Cerebellar nuclear complex (tissue), 1 donor: ENCODE results near the gene OR11H6.
"Not testable (repeated sequence)": the region's sequence is repeated elsewhere in the genome, so short reads cannot be mapped to it uniquely, and the experiment has no call there.

ENCODE experiments used
- DNase-seq, 2 experiments: peaks; one replicate each; lab custom pipeline; 2025; lab: John Stamatoyannopoulos, UW

OR11H6 gene

GRCh38 chr14:20264361-20264760 is 40.9 kb downstream of the OR11H6 start:
- not testable (repeated sequence) for DNase-seq

- DNase-seq, result no peak
These were observed 50.6 kb downstream of the OR11H6 start for GRCh38 chr14:20274062-20274461.
